Inferior parietal cortex (tissue), 1 donor: ENCODE measurements around the gene KRTAP5-8.
"Not testable (repeated sequence)": the region's sequence is repeated elsewhere in the genome, so short reads cannot be mapped to it uniquely, and the experiment has no call there.

Experiments
- DNase-seq: peaks from one replicate; pipeline ENCODE4 v3.0.0-alpha.2; 2016; ENCODE audit errors: extremely low spot score

Gene KRTAP5-8

GRCh38 chr11:71507102-71507501 lies 30.7 kb upstream of the KRTAP5-8 start:
- DNase-seq: no peak

- DNase-seq: no peak
These were observed 19.0 kb upstream of the KRTAP5-8 start for GRCh38 chr11:71518506-71519471.

- DNase-seq: no peak
These were observed 18.3 kb upstream of the KRTAP5-8 start for GRCh38 chr11:71519546-71519945.

GRCh38 chr11:71525188-71525937 lies 12.5 kb upstream of the KRTAP5-8 start:
- DNase-seq: no peak

GRCh38 chr11:71525938-71526495 lies 11.8 kb upstream of the KRTAP5-8 start:
- DNase-seq: no peak

- not testable (repeated sequence) for DNase-seq
These were observed 10.8 kb upstream of the KRTAP5-8 start, which contains the start of gene KRTAP5-7 for GRCh38 chr11:71526796-71527575. Gene KRTAP5-7, plus strand, starts transcription at chr11:71527267. Its CDS starts 34 bp downstream, at chr11:71527301.

- no peak for DNase-seq
These were observed 10.1 kb upstream of the KRTAP5-8 start for GRCh38 chr11:71527576-71528210.

- no peak for DNase-seq
These were observed 7.2 kb upstream of the KRTAP5-8 start for GRCh38 chr11:71530602-71531001.

GRCh38 chr11:71532036-71532610 lies 5.7 kb upstream of the KRTAP5-8 start:
- no peak for DNase-seq

GRCh38 chr11:71534711-71535608 lies 2.9 kb upstream of the KRTAP5-8 start:
- DNase-seq: not testable (repeated sequence)

GRCh38 chr11:71535825-71536224 lies 2.0 kb upstream of the KRTAP5-8 start:
- no peak for DNase-seq

GRCh38 chr11:71537537-71537936 lies 288 bp upstream of the KRTAP5-8 start:
- no peak for DNase-seq

GRCh38 chr11:71538666-71538990 lies 803 bp downstream of the KRTAP5-8 start:
- no peak for DNase-seq

GRCh38 chr11:71539017-71539416 lies 1.2 kb downstream of the KRTAP5-8 start:
- no peak for DNase-seq

- not testable (repeated sequence) for DNase-seq
These were observed 2.1 kb downstream of the KRTAP5-8 start for GRCh38 chr11:71539971-71540370.

- not testable (repeated sequence) for DNase-seq
These were observed 2.9 kb downstream of the KRTAP5-8 start for GRCh38 chr11:71540521-71541304.

GRCh38 chr11:71542382-71542781 lies 4.6 kb downstream of the KRTAP5-8 start:
- no peak for DNase-seq

GRCh38 chr11:71542879-71543777 lies 5.3 kb downstream of the KRTAP5-8 start:
- DNase-seq: no peak
